ENCODE results near the gene GMEB2.
"Not testable (repeated sequence)": the region's sequence is repeated elsewhere in the genome, so short reads cannot be mapped to it uniquely, and the experiment has no call there.

Gene GMEB2

DNA sequence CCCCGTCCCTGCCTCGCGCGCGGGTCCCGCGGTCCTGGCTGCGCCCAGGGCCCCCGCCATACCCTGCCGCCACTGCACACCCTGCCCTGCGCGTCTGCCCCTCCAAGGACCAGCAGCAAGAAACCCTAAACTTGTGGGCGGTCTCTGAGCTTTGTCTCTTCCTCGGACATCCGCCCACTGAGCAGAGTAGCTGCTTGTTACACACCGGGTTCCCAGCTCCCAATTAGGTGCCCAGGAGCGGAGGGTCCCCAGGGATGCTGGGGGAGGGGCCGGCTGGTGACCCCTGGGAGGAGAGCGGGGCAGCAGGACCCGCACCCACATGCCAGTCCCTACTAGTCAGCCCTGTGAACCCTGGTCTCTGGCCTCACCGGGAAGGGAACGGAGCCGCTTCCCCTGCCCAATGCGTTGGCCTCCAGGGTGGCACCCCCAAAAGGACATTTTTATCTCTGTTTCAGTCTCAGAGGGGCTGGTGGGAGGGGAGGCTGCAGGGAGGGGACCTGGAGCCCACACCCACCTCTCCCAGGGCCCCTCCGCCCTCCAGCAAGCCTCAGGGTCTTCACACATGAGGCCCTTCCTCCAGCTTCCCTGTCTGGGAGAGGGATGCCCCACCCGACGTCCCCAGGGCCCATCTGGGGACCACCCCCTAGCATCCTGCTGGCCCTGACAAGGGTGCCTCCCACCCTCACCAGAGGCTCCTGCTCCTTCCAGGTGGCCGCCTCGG lies 15.8 kb upstream of the GMEB2 start:
- Histone ChIP-seq H3K27me3 (replicated peaks) (no peaks in the 10 kb centered on the region), H3K36me3 (replicated peaks) (no peaks in the 10 kb centered on the region), H3K4me3 (ENCODE audit: low read depth, low read length) (no peak overlapping the region), H3K27ac (no peak overlapping the region)
- DNase-seq: no peak
- in situ Hi-C loops (cut with HindIII; ENCODE audit: low pct_ligation_motif_present, low sequenced_read_pairs): no loop called here
- TF ChIP-seq, protein P1, sequence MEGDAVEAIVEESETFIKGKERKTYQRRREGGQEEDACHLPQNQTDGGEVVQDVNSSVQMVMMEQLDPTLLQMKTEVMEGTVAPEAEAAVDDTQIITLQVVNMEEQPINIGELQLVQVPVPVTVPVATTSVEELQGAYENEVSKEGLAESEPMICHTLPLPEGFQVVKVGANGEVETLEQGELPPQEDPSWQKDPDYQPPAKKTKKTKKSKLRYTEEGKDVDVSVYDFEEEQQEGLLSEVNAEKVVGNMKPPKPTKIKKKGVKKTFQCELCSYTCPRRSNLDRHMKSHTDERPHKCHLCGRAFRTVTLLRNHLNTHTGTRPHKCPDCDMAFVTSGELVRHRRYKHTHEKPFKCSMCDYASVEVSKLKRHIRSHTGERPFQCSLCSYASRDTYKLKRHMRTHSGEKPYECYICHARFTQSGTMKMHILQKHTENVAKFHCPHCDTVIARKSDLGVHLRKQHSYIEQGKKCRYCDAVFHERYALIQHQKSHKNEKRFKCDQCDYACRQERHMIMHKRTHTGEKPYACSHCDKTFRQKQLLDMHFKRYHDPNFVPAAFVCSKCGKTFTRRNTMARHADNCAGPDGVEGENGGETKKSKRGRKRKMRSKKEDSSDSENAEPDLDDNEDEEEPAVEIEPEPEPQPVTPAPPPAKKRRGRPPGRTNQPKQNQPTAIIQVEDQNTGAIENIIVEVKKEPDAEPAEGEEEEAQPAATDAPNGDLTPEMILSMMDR (IDR thresholded peaks at IDR 0.05; ENCODE audit: low read depth, low read length, missing control alignments): no peak

- no peaks in the 10 kb centered on the region for H3K27me3 ChIP-seq (replicated peaks)
- H3K4me3 ChIP-seq (ENCODE audit: low read depth, low read length): peak overlapping the region; percentile 51
- H3K27ac ChIP-seq: no peak overlapping the region
- H3K36me3 ChIP-seq (replicated peaks): no peaks in the 10 kb centered on the region
- in situ Hi-C loops (cut with HindIII; ENCODE audit: low pct_ligation_motif_present, low sequenced_read_pairs): no loop called here
- TF ChIP-seq, protein P1 (IDR thresholded peaks at IDR 0.05; ENCODE audit: low read depth, low read length, missing control alignments): peak; percentile 48
- peak; percentile 54 for DNase-seq
These were observed 15.1 kb upstream of the GMEB2 start for GRCh38 chr20:63641792-63642523.

DNA sequence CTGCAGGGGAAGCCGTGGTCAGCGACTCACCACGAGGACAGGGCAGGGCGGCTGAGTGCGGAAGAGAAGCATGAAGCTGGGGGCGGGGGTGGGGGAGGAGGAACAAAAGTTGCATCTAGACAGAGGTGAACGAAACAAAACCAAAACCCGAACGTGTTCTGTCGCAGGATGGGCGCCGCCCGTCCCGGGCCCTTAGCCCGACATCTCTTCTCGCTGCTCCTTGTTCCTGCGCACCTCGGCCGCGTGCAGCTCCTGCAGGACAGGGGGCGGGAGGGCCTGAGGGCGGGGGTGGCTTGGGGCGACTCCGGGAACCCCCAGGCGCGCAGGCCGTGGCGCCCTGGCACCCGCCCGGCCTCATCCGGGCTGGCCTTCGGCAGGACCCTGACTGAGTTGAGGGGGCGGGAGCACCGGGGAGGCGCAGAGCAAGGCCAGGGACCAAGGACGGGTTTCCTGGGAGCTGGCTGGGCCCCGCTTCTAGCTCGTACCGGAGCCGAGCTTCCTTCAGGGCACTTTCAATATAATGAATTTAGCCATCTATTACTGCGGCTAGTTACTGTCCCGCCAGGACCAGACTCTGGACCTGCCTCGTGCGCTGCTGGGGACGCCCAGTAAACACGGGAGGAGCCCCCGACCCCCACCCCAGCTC lies 14.4 kb upstream of the GMEB2 start:
- peak; percentile 15 for DNase-seq
- Histone ChIP-seq H3K27me3 (replicated peaks) (no peaks in the 10 kb centered on the region), H3K4me3 (ENCODE audit: low read depth, low read length) (peak overlapping the region; percentile 51), H3K27ac (peak overlapping the region; percentile 1), H3K36me3 (replicated peaks) (no peaks in the 10 kb centered on the region)
- TF ChIP-seq, protein P1 (IDR thresholded peaks at IDR 0.05; ENCODE audit: low read depth, low read length, missing control alignments): no peak
- in situ Hi-C loops (cut with HindIII; ENCODE audit: low pct_ligation_motif_present, low sequenced_read_pairs): no loop called here

- H3K27me3 ChIP-seq (replicated peaks); in situ Hi-C loops (cut with HindIII; ENCODE audit: low pct_ligation_motif_present, low sequenced_read_pairs); DNase-seq; H3K36me3 ChIP-seq (replicated peaks); H3K27ac ChIP-seq; H3K4me3 ChIP-seq (ENCODE audit: low read depth, low read length): not testable (repeated sequence)
These were observed 13.8 kb upstream of the GMEB2 start for GRCh38 chr20:63640686-63641085.

- Histone ChIP-seq H3K27ac (no peak overlapping the region), H3K27me3 (replicated peaks) (no peaks in the 10 kb centered on the region), H3K36me3 (replicated peaks) (no peaks in the 10 kb centered on the region), H3K4me3 (ENCODE audit: low read depth, low read length) (no peak overlapping the region)
- TF ChIP-seq, protein P1 (IDR thresholded peaks at IDR 0.05; ENCODE audit: low read depth, low read length, missing control alignments): no peak
- DNase-seq: no peak
- in situ Hi-C loops (cut with HindIII; ENCODE audit: low pct_ligation_motif_present, low sequenced_read_pairs): no loop called here
These were observed 13.2 kb upstream of the GMEB2 start for GRCh38 chr20:63640086-63640485.
